B cell (primary cell): ENCODE results near the gene PSTK. TPM values are rescaled to one million over a fixed set of nuclear protein-coding genes. Genes with fewer than 3 reads are reported as not detected.
A peak's percentile ranks its signal among the peaks of the same experiment; 100 is the strongest.

Experiments
- ATAC-seq: fragments of 200-7000 bp; cut with Tn5 transposase; one replicate; pipeline ENCODE4 v1.10.0; 2021; ENCODE audit warnings: low read depth, mild to moderate bottlenecking, moderate number of reproducible peaks, moderate library complexity
- CTCF ChIA-PET: fragments of 350-600 bp; sonication (Branson Sonifier 250); formaldehyde crosslinking; loops from one replicate; lab custom pipeline; 2021; ENCODE audit warnings: antibody characterized with exemption, inconsistent platforms; lab: Charles Lee
- POLR2A ChIA-PET: fragments of 350-600 bp; sonication (Branson Sonifier 250); formaldehyde crosslinking; loops from one replicate; lab custom pipeline; 2021; ENCODE audit warnings: antibody characterized with exemption; lab: Charles Lee
- DNase-seq: peaks from one replicate; pipeline ENCODE4 v3.0.0; 2013
- H2AFZ ChIP-seq: 2 replicates; pipeline ENCODE4 v1.6.1; 2012; ENCODE audit warnings: mild to moderate bottlenecking, low read depth, low read length; ENCODE audit not compliant: insufficient read depth, poor library complexity, severe bottlenecking
- H3K27ac ChIP-seq, 2 donors: 1 replicate in 1 of 2; 2 replicates in 1 of 2; pipeline ENCODE4 v1.5.1; 2012 to 2013; ENCODE audit warnings: low read length in 2 of 2, mild to moderate bottlenecking in 2 of 2, moderate library complexity in 1 of 2
- H3K27me3 ChIP-seq, 4 experiments: fragments of 200-600 bp in 1 of 4; sonication (generic) in 1 of 4; replicated peaks in 1 of 4; 1 replicate in 2 of 4; 2 replicates in 2 of 4; pipeline versions ENCODE4 v1.6.1 to v1.7.0; 2013 to 2016; ENCODE audit warnings: low read length in 3 of 4, mild to moderate bottlenecking in 2 of 4, mixed read lengths in 1 of 4, moderate library complexity in 1 of 4; ENCODE audit not compliant: insufficient read depth in 4 of 4, control insufficient read depth in 3 of 4; ENCODE audit errors: control extremely low read depth in 1 of 4
- H3K36me3 ChIP-seq, 2 experiments: replicated peaks in 1 of 2; 1 replicate in 1 of 2; 2 replicates in 1 of 2; pipeline versions ENCODE4 v1.6.1 to v1.7.1; 2013; ENCODE audit warnings: low read length in 1 of 2; ENCODE audit not compliant: insufficient read depth in 2 of 2, control insufficient read depth in 1 of 2; ENCODE audit errors: control extremely low read depth in 1 of 2, extremely low read depth in 1 of 2
- H3K4me1 ChIP-seq, 2 donors: fragments of 200-600 bp in 1 of 2; sonication (generic) in 1 of 2; 1 replicate in 1 of 2; 2 replicates in 1 of 2; pipeline versions ENCODE4 v1.5.1 to v1.6.1; 2013 to 2017; ENCODE audit warnings: low read length in 2 of 2; ENCODE audit not compliant: control insufficient read depth in 2 of 2, insufficient read depth in 2 of 2
- H3K4me2 ChIP-seq: replicated peaks from 2 replicates; pipeline ENCODE3; 2012; ENCODE audit warnings: mild to moderate bottlenecking, low read depth, low read length; ENCODE audit not compliant: poor library complexity, severe bottlenecking
- H3K4me3 ChIP-seq, 5 experiments: fragments of 200-600 bp in 1 of 5; sonication (generic) in 1 of 5; 1 replicate in 3 of 5; 2 replicates in 2 of 5; pipeline versions ENCODE4 v1.5.1 to v1.7.0; 2011 to 2016; ENCODE audit warnings: low read length in 4 of 5, mild to moderate bottlenecking in 4 of 5, low read depth in 2 of 5, control low read depth in 1 of 5, moderate library complexity in 1 of 5; ENCODE audit not compliant: insufficient read depth in 1 of 5; ENCODE audit errors: control extremely low read depth in 1 of 5, extremely low read depth in 1 of 5
- H3K79me2 ChIP-seq: fragments of 200-600 bp; sonication (generic); one replicate; pipeline ENCODE4 v1.6.0; 2016; ENCODE audit warnings: low read length; ENCODE audit not compliant: control insufficient read depth, insufficient read depth
- H3K9ac ChIP-seq: fragments of 200-600 bp; sonication (generic); 2 replicates; pipeline ENCODE4 v1.6.1; 2017; ENCODE audit warnings: mild to moderate bottlenecking, low read length, moderate library complexity
- H3K9me3 ChIP-seq, 3 donors: one replicate each; pipeline versions ENCODE4 v1.6.1 to v1.7.1; 2013; ENCODE audit warnings: low read length in 2 of 3; ENCODE audit not compliant: control insufficient read depth in 2 of 3, insufficient read depth in 1 of 3; ENCODE audit errors: control extremely low read depth in 1 of 3
- H4K20me1 ChIP-seq: 2 replicates; pipeline ENCODE4 v1.6.0; 2012; ENCODE audit warnings: mild to moderate bottlenecking, low read length; ENCODE audit not compliant: insufficient read depth, control insufficient read depth, poor library complexity, severe bottlenecking
- H3K27ac Mint-ChIP-seq: one replicate; pipeline ENCODE4 v1.8.0; 2021; ENCODE audit warnings: mixed read lengths
- H3K27me3 Mint-ChIP-seq: one replicate; pipeline ENCODE4 v1.8.0; 2021; ENCODE audit warnings: mixed read lengths
- H3K4me1 Mint-ChIP-seq: one replicate; pipeline ENCODE4 v1.8.0; 2021; ENCODE audit warnings: mixed read lengths
- H3K4me3 Mint-ChIP-seq: one replicate; pipeline ENCODE4 v1.8.0; 2021; ENCODE audit warnings: mixed read lengths
- H3K9me3 Mint-ChIP-seq: one replicate; pipeline ENCODE4 v1.8.0; 2022; ENCODE audit warnings: mixed read lengths; ENCODE audit not compliant: insufficient read depth
- EZH2 ChIP-seq: IDR thresholded peaks from 2 replicates; pipeline ENCODE4 v1.6.1; 2012; ENCODE audit warnings: borderline replicate concordance, low read depth, mild to moderate bottlenecking, moderate library complexity, low read length; ENCODE audit not compliant: insufficient read depth, poor library complexity, severe bottlenecking
- WGBS: methylation state at CpG from one replicate; pipeline ENCODE4 v1.1.5; 2013; ENCODE audit warnings: missing lambda C conversion rate; ENCODE audit not compliant: insufficient coverage; 5-methylcytosine and 5-hydroxymethylcytosine counted together
- intact Hi-C: fragments of 100-400 bp; cut with micrococcal nuclease; formaldehyde crosslinking; loops from one replicate; pipeline ENCODE4 v1.10.0; 2022
- polyA plus RNA-seq: library from polyadenylated mRNA; depleted of rRNA; stranded (reverse); fragments of >200 nt; gene quantifications from 2 replicates; pipeline ENCODE4 v1.2.3, GENCODE V29; 2012
- total RNA-seq, 2 donors: library from RNA; stranded (reverse); fragments of 120-200 nt in 1 of 2; gene quantifications; 1 replicate in 1 of 2; 2 replicates in 1 of 2; pipeline versions ENCODE4 v1.2.3 to v1.2.4, GENCODE V29; 2013 to 2022
- TF ChIP-seq, protein P1 (sequence below): fragments of 200-600 bp; IDR thresholded peaks from one replicate; pipeline ENCODE4 v1.8.0; 2022; ENCODE audit warnings: antibody characterized with exemption, mild to moderate bottlenecking

PSTK gene
- total and polyA plus RNA-seq, 2 donors (not counting 1 experiment from before 2014, with no cell fraction given), result 4.2 to 8.5 TPM

- ATAC-seq (no peak), DNase-seq (no peak)
- H3K4me3 ChIP-seq, result peak overlapping the region; percentile 63 to 100 (median 95)
- no peaks in the 10 kb centered on the region for H3K27me3 ChIP-seq
- POLR2A ChIA-PET, result interaction anchor here (0.7 to 1.8 kb wide), 4 partner anchors 27 to 1079 kb away, joined by 3 to 12 read pairs (median 4); partner anchors contain the start of genes ATE1, BUB3 and C10orf88
- no peak for TF ChIP-seq EZH2
- TF ChIP-seq, protein P1, sequence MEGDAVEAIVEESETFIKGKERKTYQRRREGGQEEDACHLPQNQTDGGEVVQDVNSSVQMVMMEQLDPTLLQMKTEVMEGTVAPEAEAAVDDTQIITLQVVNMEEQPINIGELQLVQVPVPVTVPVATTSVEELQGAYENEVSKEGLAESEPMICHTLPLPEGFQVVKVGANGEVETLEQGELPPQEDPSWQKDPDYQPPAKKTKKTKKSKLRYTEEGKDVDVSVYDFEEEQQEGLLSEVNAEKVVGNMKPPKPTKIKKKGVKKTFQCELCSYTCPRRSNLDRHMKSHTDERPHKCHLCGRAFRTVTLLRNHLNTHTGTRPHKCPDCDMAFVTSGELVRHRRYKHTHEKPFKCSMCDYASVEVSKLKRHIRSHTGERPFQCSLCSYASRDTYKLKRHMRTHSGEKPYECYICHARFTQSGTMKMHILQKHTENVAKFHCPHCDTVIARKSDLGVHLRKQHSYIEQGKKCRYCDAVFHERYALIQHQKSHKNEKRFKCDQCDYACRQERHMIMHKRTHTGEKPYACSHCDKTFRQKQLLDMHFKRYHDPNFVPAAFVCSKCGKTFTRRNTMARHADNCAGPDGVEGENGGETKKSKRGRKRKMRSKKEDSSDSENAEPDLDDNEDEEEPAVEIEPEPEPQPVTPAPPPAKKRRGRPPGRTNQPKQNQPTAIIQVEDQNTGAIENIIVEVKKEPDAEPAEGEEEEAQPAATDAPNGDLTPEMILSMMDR, result no peak
- H3K27me3 Mint-ChIP-seq, result no peaks in the 10 kb centered on the region
- peak overlapping the region; percentile 92 for H3K9ac ChIP-seq
- H3K27ac Mint-ChIP-seq, result peak overlapping the region; percentile 98
- peaks cover 81% of the 10 kb centered on the region for H3K79me2 ChIP-seq
- peak overlapping the region; percentile 96 for H2AFZ ChIP-seq
- peaks cover 32% of the 10 kb centered on the region for H4K20me1 ChIP-seq
- H3K9me3 ChIP-seq, result no peaks in the 10 kb centered on the region
- H3K4me3 Mint-ChIP-seq, result peak overlapping the region; percentile 98
- peak overlapping the region; percentile 92 to 98 for H3K27ac ChIP-seq
- 4% methylated on average over 22 of the region's 30 CpGs for WGBS
- CTCF ChIA-PET, result interaction anchor here (1.4 to 3.7 kb wide), 4 partner anchors 28 to 146 kb away, joined by 3 to 26 read pairs (median 3); partner anchors contain the start of genes BUB3 and PSTK
- H3K9me3 Mint-ChIP-seq, result no peaks in the 10 kb centered on the region
- peaks cover 0 to 7% of the 10 kb centered on the region in 2 experiments for H3K36me3 ChIP-seq
- H3K4me2 ChIP-seq, result peak overlapping the region; percentile 96
- intact Hi-C loops, result loop anchor here (1.0 to 5.0 kb wide), 8 partner anchors 27 to 1910 kb away; partner anchors contain the start of genes ATE1, BUB3, C10orf88 and EEF1AKMT2
- peaks cover 49% of the 10 kb centered on the region for H3K4me1 Mint-ChIP-seq
- peaks cover 22 to 25% of the 10 kb centered on the region in 2 donors for H3K4me1 ChIP-seq
Measured at GRCh38 chr10:123007558-123008354, 27.6 kb downstream of the PSTK start.
